Measurements from ENCODE around the gene MICAL2. TPM values are rescaled to one million over a fixed set of nuclear protein-coding genes. Genes with fewer than 3 reads are reported as not detected.

MICAL2 gene
- total and polyA plus RNA-seq, 2 of the 8 experiments (the other 6 are each of a cell fraction or from before 2014, with no cell fraction given): 1.3 to 4.1 TPM

DNA sequence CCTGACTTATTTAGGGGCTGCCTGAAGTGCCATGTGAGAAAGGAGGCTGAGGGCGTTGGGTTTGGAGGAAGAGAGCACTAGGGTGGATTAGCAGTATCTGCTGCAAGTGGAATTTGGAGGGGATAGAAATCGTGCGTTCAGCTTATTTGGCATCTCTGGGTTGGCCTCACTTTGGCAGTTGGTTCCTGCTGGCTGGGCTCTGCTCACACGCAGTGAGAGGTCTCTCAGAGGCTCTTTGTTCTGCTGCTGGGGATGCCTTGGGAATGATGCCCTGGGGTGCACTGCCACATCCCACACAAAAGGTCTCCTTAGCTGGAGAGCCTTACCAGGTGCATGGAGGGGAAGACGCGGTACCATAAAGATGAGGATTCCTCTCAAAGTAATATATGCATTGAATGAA lies 17.7 kb upstream of the MICAL2 start:
- H3K9ac ChIP-seq (replicated peaks in 1 of 4; ENCODE audit: extremely low read depth in 1 of 4, low read depth in 3 of 4, low read length in 3 of 4): no peak overlapping the region
- peak overlapping the region; percentile 1 to 36; a peak in 2 of 4 replicates for H3K4me2 ChIP-seq (ENCODE audit: insufficient read depth in 1 of 2, low read depth in 2 of 2, low read length in 2 of 2)
- DNase-seq (ENCODE audit: low read depth in 1 of 2, low spot score in 2 of 2): no peak
- no peak overlapping the region for H3K23ac ChIP-seq (ENCODE audit: insufficient read length)
- H3K14ac ChIP-seq (ENCODE audit: insufficient read length): no peak overlapping the region
- H4K5ac ChIP-seq (ENCODE audit: insufficient read length, low read depth, low read length): no peak overlapping the region
- H3K27ac ChIP-seq (ENCODE audit: low read depth, low read length): peak overlapping the region; percentile 35; the same call in 1 of the 2 replicates
- WGBS, 2 experiments (ENCODE audit: extremely low coverage in 1 of 2, insufficient coverage in 1 of 2, insufficient read length in 1 of 2, insufficient replicate concordance in 2 of 2, low coverage in 1 of 2, low lambda C conversion rate in 2 of 2, missing lambda C conversion rate in 1 of 2): 56% methylated on average over 6 of the region's 6 CpGs; no CpG with 5 or more reads in 1 of the 2 experiments
- H4K8ac ChIP-seq (ENCODE audit: extremely low read depth, insufficient read depth, low read length): no peak overlapping the region
- no peak overlapping the region; the same call in 1 of the 2 replicates for H3K18ac ChIP-seq (ENCODE audit: extremely low read depth, low read length)
- no peaks in the 10 kb centered on the region for H3K27me3 ChIP-seq (replicated peaks in 1 of 4; ENCODE audit: control insufficient read depth in 3 of 4, extremely low read depth in 1 of 4, insufficient read depth in 3 of 4, low read length in 3 of 4)
- no peak overlapping the region for H2BK120ac ChIP-seq (replicated peaks; ENCODE audit: low read depth, low read length)
- no peaks in the 10 kb centered on the region for H3K36me3 ChIP-seq (ENCODE audit: control insufficient read depth in 2 of 4, insufficient read depth in 4 of 4, low read length in 3 of 4)
- H4K91ac ChIP-seq (replicated peaks; ENCODE audit: insufficient read length, low read length): no peak overlapping the region
- H3K4ac ChIP-seq (replicated peaks; ENCODE audit: insufficient read length, low read depth, low read length): no peak overlapping the region
- TF ChIP-seq RFX5 (IDR thresholded peaks at IDR 0.05; ENCODE audit: borderline replicate concordance, low read depth, low read length) (no peak), CBX8 (IDR thresholded peaks at IDR 0.05; ENCODE audit: borderline replicate concordance, low read depth, low read length) (no peak), SIRT6 (IDR thresholded peaks at IDR 0.05; ENCODE audit: low read length) (no peak)
- no peaks in the 10 kb centered on the region for H3K79me1 ChIP-seq (ENCODE audit: low read depth, low read length)
- H2BK12ac ChIP-seq (ENCODE audit: low read depth, low read length): no peak overlapping the region
- H3K4me1 ChIP-seq (replicated peaks in 1 of 4; ENCODE audit: control insufficient read depth in 3 of 4, insufficient read depth in 4 of 4, low read length in 3 of 4): peaks cover 3 to 14% (median 11%) of the 10 kb centered on the region in 4 experiments; a peak in 6 of 7 replicates
- H2BK5ac ChIP-seq (ENCODE audit: low read depth, low read length): no peak overlapping the region
- no peaks in the 10 kb centered on the region for H4K20me1 ChIP-seq (replicated peaks in 1 of 2; ENCODE audit: control insufficient read depth in 1 of 2, insufficient read depth in 2 of 2, low read length in 2 of 2)
- no peak overlapping the region for H3K4me3 ChIP-seq (ENCODE audit: extremely low read depth in 1 of 4, insufficient read depth in 2 of 4, low read depth in 3 of 4, low read length in 4 of 4)
- ChIA-PET CTCF (ENCODE audit: partially characterized antibody) (interaction anchor here (0.6 to 7.0 kb wide), 10 partner anchors 9 to 192 kb away, joined by 3 to 37 read pairs (median 3); no protein-coding TSS in a partner anchor), POLR2A (ENCODE audit: partially characterized antibody) (no interaction called here)
- no peaks in the 10 kb centered on the region for H3K23me2 ChIP-seq (ENCODE audit: low read depth, low read length)
- H3K9me3 ChIP-seq (ENCODE audit: insufficient read depth in 2 of 2, low read depth in 1 of 2, low read length in 1 of 2): no peaks in the 10 kb centered on the region
- H2BK15ac ChIP-seq (ENCODE audit: low read length): no peak overlapping the region
- H2AK5ac ChIP-seq (ENCODE audit: low read depth, low read length): no peak overlapping the region
- H2BK20ac ChIP-seq (ENCODE audit: low read length): no peak overlapping the region
- no peak for FAIRE-seq
- no peak overlapping the region for H2AFZ ChIP-seq (ENCODE audit: low read length)
- H3K79me2 ChIP-seq (ENCODE audit: control insufficient read depth in 1 of 2, insufficient read depth in 2 of 2, low read length in 2 of 2): no peaks in the 10 kb centered on the region
- no peak overlapping the region for H3K56ac ChIP-seq (replicated peaks; ENCODE audit: insufficient read length, low read depth, low read length)

Data from H1 (cell line).